ENCODE measurements around the gene SYCN. TPM values are rescaled to one million over a fixed set of nuclear protein-coding genes. Genes with fewer than 3 reads are reported as not detected.

SYCN gene, protein sequence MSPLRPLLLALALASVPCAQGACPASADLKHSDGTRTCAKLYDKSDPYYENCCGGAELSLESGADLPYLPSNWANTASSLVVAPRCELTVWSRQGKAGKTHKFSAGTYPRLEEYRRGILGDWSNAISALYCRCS
- not detected in 2 replicates for total RNA-seq (ENCODE audit: low replicate concordance)
- long read RNA-seq = 0 reads

DNA sequence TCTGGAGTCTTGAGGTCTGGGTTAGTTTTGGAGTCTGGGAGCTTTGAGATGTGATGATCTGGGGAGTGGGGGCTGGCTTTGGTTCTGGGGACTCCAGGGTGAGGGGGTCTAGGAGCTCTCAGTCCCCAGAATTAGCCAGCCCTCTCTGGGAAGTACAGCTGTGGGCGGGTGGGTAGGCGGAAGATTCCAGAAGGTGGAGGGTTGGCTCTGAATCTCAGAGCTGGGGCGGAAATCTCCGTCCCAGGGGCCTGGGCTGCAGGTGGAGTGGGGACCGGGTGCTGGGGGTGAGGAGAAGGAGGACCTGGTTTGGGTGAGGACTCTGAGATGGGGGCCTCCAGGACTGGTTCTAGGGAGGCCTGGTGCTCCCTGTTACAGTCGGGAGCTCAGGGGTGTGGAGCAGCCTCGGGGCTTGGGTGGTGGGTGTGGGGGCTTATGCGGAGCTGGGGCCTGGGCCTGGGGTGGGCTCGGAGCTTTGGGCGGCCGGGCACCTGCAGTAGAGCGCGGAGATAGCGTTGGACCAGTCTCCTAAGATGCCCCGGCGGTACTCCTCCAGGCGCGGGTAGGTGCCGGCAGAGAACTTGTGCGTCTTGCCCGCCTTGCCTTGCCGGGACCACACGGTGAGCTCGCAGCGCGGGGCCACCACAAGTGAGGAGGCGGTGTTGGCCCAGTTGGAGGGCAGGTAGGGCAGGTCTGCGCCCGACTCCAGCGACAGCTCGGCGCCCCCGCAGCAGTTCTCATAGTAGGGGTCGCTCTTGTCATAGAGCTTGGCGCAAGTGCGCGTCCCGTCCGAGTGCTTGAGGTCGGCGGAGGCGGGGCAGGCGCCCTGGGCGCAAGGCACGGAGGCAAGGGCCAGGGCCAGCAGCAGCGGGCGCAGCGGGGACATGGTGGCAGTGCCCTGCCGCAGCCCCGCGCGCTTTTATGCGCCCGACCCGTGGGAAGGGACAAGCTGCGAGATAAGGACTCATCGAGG lies at the start of gene SYCN:
TSS of gene SYCN (minus strand) at position 892 of the 970 bp plus-strand sequence. CDS start at position 883, 9 bp downstream.
- no peaks in the 10 kb centered on the region for H3K4me1 Mint-ChIP-seq (ENCODE audit: unreplicated experiment)
- no peak within 1 kb of the TSS for H3K27ac Mint-ChIP-seq
- TF ChIP-seq, protein P1, sequence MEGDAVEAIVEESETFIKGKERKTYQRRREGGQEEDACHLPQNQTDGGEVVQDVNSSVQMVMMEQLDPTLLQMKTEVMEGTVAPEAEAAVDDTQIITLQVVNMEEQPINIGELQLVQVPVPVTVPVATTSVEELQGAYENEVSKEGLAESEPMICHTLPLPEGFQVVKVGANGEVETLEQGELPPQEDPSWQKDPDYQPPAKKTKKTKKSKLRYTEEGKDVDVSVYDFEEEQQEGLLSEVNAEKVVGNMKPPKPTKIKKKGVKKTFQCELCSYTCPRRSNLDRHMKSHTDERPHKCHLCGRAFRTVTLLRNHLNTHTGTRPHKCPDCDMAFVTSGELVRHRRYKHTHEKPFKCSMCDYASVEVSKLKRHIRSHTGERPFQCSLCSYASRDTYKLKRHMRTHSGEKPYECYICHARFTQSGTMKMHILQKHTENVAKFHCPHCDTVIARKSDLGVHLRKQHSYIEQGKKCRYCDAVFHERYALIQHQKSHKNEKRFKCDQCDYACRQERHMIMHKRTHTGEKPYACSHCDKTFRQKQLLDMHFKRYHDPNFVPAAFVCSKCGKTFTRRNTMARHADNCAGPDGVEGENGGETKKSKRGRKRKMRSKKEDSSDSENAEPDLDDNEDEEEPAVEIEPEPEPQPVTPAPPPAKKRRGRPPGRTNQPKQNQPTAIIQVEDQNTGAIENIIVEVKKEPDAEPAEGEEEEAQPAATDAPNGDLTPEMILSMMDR (conservative IDR thresholded peaks at IDR 0.05) = no peak
- no peak for DNase-seq (ENCODE audit: extremely low spot score, unreplicated experiment)
- H3K27me3 Mint-ChIP-seq = peaks cover 32% of the 10 kb centered on the region
- no peaks in the 10 kb centered on the region for H3K9me3 Mint-ChIP-seq
- H3K4me3 Mint-ChIP-seq = no peak within 1 kb of the TSS
- H3K36me3 Mint-ChIP-seq = no peaks in the 10 kb centered on the region

DNA sequence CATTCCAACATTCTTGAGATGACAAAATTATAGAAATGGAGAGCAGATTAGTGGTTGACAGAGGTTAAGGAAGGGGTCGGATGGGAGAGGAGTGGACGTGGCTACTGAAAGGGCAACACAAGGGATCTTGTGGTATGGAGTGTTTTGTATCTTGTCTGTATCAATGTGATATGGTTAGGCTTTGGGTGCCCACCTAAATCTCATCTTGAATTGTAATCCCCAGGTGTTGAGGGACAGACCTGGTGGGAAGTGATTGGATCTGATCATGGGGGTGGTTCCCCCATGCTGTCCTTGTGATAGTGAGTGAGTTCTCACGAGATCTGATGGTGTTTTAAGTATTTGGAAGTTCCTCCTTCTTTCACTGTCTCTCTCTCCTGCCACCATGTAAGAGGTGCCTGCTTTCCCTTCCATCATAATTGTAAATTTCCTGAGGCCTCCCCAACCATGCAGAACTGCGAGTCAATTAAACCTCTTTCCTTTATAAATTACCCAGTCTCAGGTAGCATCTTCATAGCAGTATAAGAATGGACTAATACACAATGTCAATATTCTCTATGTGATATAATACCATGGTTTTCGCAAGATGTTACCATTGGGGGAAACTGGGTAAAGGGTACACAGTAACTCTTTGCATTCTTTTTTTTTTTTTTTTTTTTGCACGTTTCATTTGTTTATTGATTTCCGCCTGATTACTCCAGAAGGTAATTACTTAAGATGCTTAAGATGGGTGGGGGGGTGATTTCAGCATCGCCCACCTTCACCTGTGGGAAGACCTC lies 49.5 kb upstream of the SYCN start:
- H3K27ac Mint-ChIP-seq = no peak overlapping the region
- no peaks in the 10 kb centered on the region for H3K36me3 Mint-ChIP-seq
- DNase-seq (ENCODE audit: extremely low spot score, unreplicated experiment) = no peak
- peaks cover 35% of the 10 kb centered on the region for H3K27me3 Mint-ChIP-seq
- no peak overlapping the region for H3K4me3 Mint-ChIP-seq
- TF ChIP-seq, protein P1 (conservative IDR thresholded peaks at IDR 0.05) = no peak
- H3K9me3 Mint-ChIP-seq = no peaks in the 10 kb centered on the region
- peaks cover 15% of the 10 kb centered on the region for H3K4me1 Mint-ChIP-seq (ENCODE audit: unreplicated experiment)

DNA sequence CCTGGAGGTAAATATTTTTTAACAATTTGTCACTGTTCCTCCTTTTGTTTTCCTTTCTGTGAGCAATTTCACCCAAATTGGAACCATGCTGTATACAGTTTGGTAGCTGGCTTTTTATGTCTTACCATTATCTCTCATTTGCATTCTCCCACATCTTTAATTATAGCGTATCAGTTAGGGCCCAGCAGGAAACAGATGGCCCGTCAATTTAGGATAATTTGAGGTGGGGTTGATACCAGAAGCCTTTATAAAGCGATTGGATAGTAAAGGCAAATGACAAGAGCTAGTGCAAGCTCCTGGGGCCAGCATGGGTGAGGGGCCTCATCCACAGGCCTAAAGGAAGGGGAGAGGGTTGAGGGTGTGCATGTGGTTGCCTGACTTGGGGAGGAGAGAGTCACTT lies 48.4 kb upstream of the SYCN start:
- no peak overlapping the region for H3K27ac Mint-ChIP-seq

DNA sequence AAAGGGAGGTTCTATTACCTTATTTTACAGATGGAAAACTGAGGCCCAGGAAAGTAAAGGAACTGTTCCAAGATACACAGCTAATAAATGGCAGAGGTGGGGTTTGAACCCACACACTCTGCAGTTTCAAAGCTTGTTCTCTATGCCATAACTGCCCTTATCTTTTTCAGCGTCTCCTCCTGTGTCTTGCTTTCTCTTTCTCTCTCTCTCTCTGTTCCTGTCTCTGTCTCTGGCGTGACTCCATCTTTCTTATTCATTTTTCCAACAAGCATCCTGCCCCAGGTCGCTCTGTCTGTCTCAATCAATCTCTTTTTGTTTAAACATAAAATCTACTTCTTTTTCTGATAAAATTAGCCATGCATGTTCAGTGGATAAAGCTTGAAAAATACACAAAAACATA lies 47.8 kb upstream of the SYCN start:
- TF ChIP-seq, protein P1 (conservative IDR thresholded peaks at IDR 0.05) = no peak
- no peak overlapping the region for H3K4me3 Mint-ChIP-seq
- H3K9me3 Mint-ChIP-seq = no peaks in the 10 kb centered on the region
- H3K36me3 Mint-ChIP-seq = no peaks in the 10 kb centered on the region
- H3K4me1 Mint-ChIP-seq (ENCODE audit: unreplicated experiment) = peaks cover 9% of the 10 kb centered on the region
- no peak overlapping the region for H3K27ac Mint-ChIP-seq
- H3K27me3 Mint-ChIP-seq = peaks cover 43% of the 10 kb centered on the region
- no peak for DNase-seq (ENCODE audit: extremely low spot score, unreplicated experiment)

More for the DNA sequence above, 48.4 kb upstream of the SYCN start:
- Mint-ChIP-seq H3K4me3 (no peak overlapping the region), H3K36me3 (no peaks in the 10 kb centered on the region), H3K9me3 (no peaks in the 10 kb centered on the region), H3K4me1 (ENCODE audit: unreplicated experiment) (peaks cover 9% of the 10 kb centered on the region), H3K27me3 (peaks cover 38% of the 10 kb centered on the region)
- DNase-seq (ENCODE audit: extremely low spot score, unreplicated experiment) = no peak
- TF ChIP-seq, protein P1 (conservative IDR thresholded peaks at IDR 0.05) = no peak

DNA sequence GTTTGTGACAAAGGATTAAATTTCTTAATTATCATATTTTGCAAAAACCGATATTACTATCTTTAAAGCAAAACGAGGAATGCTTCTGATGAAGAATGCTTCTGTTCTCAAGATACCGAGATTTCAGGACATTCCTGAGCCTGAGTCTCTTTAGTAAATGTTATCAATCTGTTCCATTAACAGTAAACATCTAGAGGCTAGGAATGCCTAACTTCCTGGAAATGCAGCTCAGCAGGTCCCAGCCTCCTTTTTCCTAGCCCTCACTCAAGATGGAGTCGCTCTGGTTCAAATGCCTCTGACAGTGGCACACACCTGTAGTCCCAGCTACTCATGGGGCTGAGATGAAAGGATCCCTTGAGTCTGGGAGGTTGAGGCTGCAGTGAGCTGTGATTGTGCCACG lies 47.0 kb upstream of the SYCN start:
- H3K4me3 Mint-ChIP-seq = no peak overlapping the region
- no peaks in the 10 kb centered on the region for H3K9me3 Mint-ChIP-seq
- peaks cover 44% of the 10 kb centered on the region for H3K27me3 Mint-ChIP-seq
- DNase-seq (ENCODE audit: extremely low spot score, unreplicated experiment) = no peak
- TF ChIP-seq, protein P1 (conservative IDR thresholded peaks at IDR 0.05) = no peak
- H3K27ac Mint-ChIP-seq = no peak overlapping the region
- H3K4me1 Mint-ChIP-seq (ENCODE audit: unreplicated experiment) = peaks cover 9% of the 10 kb centered on the region
- H3K36me3 Mint-ChIP-seq = no peaks in the 10 kb centered on the region
